Erythroblast (primary cell): ENCODE data around the gene NXN.

Source experiments
- GATA1 ChIP-seq: IDR thresholded peaks from 2 replicates; pipeline ENCODE4 v1.6.1; 2011; ENCODE audit warnings: low read depth, mild to moderate bottlenecking, control low read depth, low read length, moderate library complexity
- POLR2A ChIP-seq: IDR thresholded peaks from 2 replicates; pipeline ENCODE4 v1.6.1; 2011; ENCODE audit warnings: mild to moderate bottlenecking, low read length

- no peak for TF ChIP-seq POLR2A
- TF ChIP-seq GATA1, result no peak
These were observed 165.2 kb downstream of the NXN start for GRCh38 chr17:814371-814770.
